T-helper 1 cell treated with Interleukin-12 subunit alpha and Interleukin-12 subunit beta and Interleukin-4 antibody, amounts not matched to agents 30 μg/mL and 1 μg/mL, for 36 hours (primary cell): ENCODE results near the gene ERICH3.

ENCODE experiments used
- H3K27ac Mint-ChIP-seq: one replicate; pipeline ENCODE4 v1.8.0; 2021; ENCODE audit warnings: mild to moderate bottlenecking, mixed read lengths
- H3K27me3 Mint-ChIP-seq: one replicate; pipeline ENCODE4 v1.8.0; 2021; ENCODE audit warnings: low read depth, mixed read lengths
- H3K36me3 Mint-ChIP-seq: one replicate; pipeline ENCODE4 v1.8.0; 2021; ENCODE audit warnings: low read depth, mixed read lengths
- H3K4me1 Mint-ChIP-seq: one replicate; pipeline ENCODE4 v1.8.0; 2021; ENCODE audit warnings: low read depth, mixed read lengths
- H3K4me3 Mint-ChIP-seq: one replicate; pipeline ENCODE4 v1.8.0; 2021; ENCODE audit warnings: mild to moderate bottlenecking, moderate library complexity, mixed read lengths
- H3K9me3 Mint-ChIP-seq: one replicate; pipeline ENCODE4 v1.8.0; 2021; ENCODE audit warnings: mixed read lengths

ERICH3 gene, protein sequence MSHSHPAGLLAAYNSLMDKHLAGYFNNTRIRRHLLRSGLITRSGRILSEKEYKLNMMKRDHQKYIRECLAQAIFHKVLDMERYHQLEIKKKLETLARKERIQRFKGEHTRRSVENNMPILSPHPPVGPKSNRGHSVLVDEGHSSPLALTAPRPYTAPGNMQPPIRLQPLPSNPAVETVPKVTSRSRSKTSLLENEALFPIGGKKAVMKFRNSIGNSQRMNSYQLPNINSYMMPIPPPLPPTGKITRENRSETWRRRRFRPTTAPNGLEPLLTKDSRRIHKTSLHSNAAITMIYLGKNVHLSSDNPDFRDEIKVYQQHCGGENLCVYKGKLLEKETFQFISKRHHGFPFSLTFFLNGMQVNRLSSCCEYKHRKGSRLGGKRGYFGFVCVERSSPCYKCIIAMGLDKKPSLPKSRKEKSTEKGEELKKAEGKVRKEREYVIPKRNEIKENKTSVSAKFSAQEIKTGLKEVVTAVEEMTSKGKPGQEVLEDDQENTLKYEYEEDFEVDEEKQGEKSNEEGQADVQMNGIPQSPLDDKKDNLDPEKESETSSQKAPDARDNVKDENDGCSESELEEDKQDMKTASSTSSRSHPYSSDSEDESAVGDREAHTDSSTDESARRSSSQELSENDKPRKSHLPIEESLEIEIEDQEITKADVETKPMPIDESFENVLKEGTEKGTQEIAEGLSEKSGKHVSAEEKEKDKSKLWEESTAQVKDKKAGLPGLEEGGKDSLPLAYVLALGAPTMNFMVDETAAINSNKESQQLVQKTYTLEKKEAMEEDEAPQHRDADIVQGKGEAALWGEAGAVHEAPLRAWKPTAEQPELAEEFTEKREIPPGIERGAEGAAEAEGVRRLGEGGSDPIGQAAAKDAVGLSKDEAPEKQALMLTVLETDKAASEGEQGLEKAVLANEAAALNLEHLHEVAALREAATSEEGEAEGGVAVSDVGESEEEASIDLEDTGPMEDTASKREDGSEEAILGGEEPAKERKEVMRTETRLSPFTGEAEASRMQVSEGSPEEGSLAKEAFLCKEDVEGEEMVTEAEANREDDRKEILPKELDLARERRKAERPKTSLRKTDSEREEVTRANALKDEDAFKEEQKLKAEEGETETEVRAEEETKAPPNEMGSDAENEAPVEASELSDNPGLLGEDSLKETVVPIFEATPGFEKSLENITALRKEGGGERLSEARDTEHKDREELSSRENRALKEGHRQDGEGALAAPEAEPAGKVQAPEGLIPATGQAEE (N-terminal part only)

DNA sequence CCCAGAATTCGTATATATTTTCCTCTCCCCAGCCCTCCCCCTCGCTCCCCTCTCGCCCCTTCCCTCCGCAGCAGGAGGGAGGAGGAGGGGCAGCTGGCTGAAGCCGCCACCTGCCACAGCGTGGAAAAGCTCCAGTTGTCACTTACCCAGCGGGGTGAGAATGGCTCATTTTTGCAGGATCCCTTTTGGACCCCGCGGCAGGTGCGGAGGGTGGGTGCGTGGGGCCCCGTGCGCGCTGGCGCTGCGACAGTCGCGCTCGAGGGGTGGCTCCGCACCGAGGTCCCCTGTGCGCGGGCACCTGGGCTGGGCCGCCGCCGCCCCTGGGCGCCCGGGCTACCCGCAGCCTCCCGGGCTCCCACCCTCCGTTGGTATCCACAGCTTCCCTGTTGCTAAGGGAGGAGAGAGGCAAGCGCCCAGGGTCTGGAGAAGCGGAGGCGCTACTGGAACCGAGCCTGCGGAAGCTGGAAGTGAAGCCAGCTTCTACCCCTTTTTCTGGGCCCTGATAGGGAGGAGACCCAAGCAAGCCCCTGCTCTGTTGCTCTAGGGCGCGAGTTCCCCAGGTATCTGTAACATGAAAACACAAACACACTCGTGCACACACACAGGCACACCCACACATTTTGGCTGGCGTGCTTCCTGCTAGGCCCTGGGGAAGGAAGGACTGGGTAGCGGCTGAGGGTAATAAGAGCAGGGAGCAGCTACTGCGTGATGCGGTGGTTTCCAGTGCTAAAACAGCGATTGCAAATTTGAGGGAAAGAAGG, at the start of gene ERICH3:
ERICH3 (minus strand) TSS at position 442 of the 761 bp plus-strand sequence; CDS start at position 169, 273 bp downstream.
- no peaks in the 10 kb centered on the region for H3K9me3 Mint-ChIP-seq
- H3K4me1 Mint-ChIP-seq = no peaks in the 10 kb centered on the region
- no peak within 1 kb of the TSS for H3K27ac Mint-ChIP-seq
- peaks cover 35% of the 10 kb centered on the region for H3K27me3 Mint-ChIP-seq
- H3K36me3 Mint-ChIP-seq = no peaks in the 10 kb centered on the region
- H3K4me3 Mint-ChIP-seq = no peak within 1 kb of the TSS

DNA sequence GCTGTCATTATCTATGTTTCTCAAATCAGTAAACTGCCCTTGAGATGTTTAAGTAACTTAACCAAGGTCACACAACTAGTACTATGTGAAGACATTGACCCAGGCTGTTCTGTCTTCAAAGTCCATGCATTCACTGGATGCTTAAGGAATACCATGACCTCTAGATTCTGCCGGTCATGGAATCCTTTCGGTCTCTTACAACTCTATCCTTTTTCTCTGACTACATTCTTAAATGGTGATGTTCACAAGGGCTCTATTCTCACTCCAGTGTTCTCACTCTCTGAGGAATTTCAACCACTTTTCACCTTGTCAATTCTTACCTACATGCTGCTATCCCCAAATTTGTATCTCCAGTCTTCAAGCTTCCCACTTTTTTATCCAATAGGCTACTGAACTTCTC, 44.0 kb upstream of the ERICH3 start:
- Mint-ChIP-seq H3K9me3 (no peaks in the 10 kb centered on the region), H3K27me3 (no peaks in the 10 kb centered on the region), H3K27ac (no peak overlapping the region), H3K4me1 (no peaks in the 10 kb centered on the region), H3K4me3 (no peak overlapping the region), H3K36me3 (peaks cover 13% of the 10 kb centered on the region)

DNA sequence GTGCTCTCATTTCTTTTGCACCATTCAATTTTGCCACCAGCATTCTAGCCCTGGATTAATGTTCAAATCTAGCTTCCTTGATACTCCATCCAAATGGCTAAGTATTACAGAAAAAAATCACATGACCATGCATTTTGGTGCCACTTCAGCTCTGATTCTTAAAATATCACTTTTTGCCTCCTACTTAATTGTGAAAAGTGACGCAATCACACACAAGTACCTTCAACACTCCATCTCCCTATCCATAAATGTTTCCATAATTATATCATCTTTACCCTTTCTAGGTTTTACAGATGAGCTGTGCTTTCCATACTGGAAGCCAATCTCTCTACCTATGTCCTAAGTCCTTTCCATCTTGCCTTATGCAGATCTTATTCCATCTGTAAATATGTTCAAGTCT, 43.2 kb upstream of the ERICH3 start:
- Mint-ChIP-seq H3K9me3 (no peaks in the 10 kb centered on the region), H3K27ac (no peak overlapping the region), H3K36me3 (peaks cover 11% of the 10 kb centered on the region), H3K27me3 (no peaks in the 10 kb centered on the region), H3K4me1 (no peaks in the 10 kb centered on the region), H3K4me3 (no peak overlapping the region)

DNA sequence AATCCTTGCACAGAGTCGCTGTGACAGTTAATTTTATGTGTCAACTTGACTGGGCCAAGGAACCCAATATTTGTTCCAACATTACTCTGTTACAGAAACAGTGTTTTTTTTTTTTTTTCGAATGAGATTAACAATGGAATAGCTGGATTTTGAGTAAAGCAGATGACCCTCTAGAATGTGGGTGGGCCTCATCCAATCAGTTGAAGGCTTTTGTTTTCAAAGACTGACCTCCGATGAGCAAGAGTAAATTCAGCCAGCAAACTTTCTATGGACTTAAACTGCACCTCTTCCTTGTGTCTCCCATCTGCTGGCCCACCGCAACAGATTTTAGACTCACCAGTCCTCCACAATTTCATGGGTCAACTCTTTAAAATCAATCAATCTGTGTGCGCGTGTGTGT, 42.2 kb upstream of the ERICH3 start:
- H3K36me3 Mint-ChIP-seq = peaks cover 3% of the 10 kb centered on the region
- no peaks in the 10 kb centered on the region for H3K9me3 Mint-ChIP-seq
- H3K4me3 Mint-ChIP-seq = no peak overlapping the region
- H3K27me3 Mint-ChIP-seq = no peaks in the 10 kb centered on the region
- H3K27ac Mint-ChIP-seq = no peak overlapping the region
- H3K4me1 Mint-ChIP-seq = no peaks in the 10 kb centered on the region

DNA sequence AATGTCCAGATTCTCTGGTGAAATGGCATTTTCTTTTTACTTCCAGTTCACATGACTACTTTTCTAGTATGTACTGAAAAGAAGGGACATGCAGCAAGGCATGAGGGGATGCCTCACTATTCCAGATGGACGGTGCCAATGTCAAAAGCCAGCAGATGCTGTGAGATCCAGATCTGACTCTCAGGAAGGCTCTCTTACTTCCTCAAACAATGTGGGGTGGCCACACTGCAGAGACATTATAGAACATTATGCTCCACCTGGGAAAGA, 41.6 kb upstream of the ERICH3 start:
- H3K36me3 Mint-ChIP-seq = peaks cover 1% of the 10 kb centered on the region
- no peaks in the 10 kb centered on the region for H3K9me3 Mint-ChIP-seq
- H3K4me3 Mint-ChIP-seq = no peak overlapping the region
- no peak overlapping the region for H3K27ac Mint-ChIP-seq
- H3K4me1 Mint-ChIP-seq = no peaks in the 10 kb centered on the region
- H3K27me3 Mint-ChIP-seq = no peaks in the 10 kb centered on the region

DNA sequence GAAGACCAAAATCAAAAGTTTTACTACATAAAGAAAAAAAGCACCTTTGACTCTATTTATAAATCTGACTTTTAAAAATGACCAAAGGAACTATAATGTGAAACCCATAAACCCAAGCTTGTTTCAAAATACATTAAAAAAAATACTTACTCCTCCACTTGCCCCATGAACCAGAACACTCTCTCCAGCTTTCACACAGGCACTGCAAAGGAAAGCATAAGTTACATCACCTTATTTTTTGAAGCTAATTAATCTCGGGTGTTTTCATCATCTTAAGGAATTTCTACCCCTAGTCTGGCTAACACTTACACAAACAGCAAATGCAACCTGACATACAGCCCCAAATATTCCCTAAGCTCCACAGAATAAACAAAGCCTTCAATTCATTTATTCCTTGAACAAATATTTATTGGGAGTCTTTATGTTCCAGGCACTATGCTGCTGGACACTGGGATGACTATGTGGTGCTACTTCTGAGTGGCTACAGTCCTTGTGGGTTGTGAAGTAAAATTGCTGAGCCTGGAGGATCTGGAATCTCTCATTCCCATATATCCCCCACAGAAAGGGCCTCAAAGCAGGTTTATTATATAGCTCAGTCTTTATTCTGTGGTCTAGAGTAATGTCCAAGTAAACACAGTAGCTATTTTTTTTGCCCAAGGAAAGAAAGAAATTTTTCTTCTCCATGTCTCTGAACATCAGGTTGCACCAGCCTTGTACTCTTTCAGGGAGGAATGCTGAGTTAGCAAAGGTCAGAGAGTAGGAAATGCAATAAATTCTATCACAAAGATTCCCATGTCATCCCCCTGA, 41.0 kb upstream of the ERICH3 start:
- Mint-ChIP-seq H3K27me3 (no peaks in the 10 kb centered on the region), H3K4me1 (no peaks in the 10 kb centered on the region), H3K27ac (no peak overlapping the region), H3K4me3 (no peak overlapping the region), H3K9me3 (no peaks in the 10 kb centered on the region), H3K36me3 (no peaks in the 10 kb centered on the region)

DNA sequence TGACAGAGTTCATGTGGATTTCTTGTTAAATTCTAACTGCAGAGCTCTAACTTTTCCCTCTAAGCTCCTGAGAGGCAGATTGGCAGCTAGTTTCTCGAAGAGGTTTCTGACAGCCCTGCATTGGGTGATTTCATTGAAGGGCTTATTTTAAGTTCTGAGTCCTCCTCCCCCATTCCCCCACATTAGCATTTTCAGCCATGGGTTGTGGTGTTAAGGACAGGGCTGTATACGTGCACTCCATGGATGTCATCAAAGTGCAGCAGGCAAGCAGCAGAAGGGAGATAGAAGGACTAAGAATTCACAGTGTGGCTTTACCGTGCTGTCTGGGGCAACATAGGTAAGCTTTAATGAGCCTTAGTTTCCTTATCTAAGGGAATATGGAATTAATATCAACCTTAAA, 40.3 kb upstream of the ERICH3 start:
- Mint-ChIP-seq H3K4me1 (no peaks in the 10 kb centered on the region), H3K4me3 (no peak overlapping the region), H3K9me3 (no peaks in the 10 kb centered on the region), H3K27me3 (no peaks in the 10 kb centered on the region), H3K27ac (no peak overlapping the region), H3K36me3 (peaks cover under 1% of the 10 kb centered on the region)

DNA sequence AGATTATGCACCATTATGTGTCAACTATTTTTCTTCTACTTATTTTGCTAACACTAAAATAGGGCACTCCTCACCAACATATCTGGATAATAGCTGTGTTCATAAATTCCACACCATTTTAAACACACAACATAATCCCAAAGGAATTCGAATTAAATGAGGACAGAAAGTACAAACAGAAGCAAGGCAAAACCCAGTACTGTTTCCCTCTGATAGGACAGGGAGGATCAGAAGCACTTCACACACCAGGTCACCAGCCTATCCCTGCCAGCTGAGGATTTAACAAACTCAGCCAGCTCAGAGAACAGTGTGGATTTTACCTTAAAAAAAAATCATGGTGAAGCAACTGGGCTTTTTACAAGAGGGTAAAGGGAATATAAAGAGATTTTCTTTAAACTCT, 39.3 kb upstream of the ERICH3 start:
- H3K4me3 Mint-ChIP-seq = no peak overlapping the region
- H3K27ac Mint-ChIP-seq = no peak overlapping the region
- H3K27me3 Mint-ChIP-seq = no peaks in the 10 kb centered on the region
- H3K9me3 Mint-ChIP-seq = no peaks in the 10 kb centered on the region
- peaks cover 5% of the 10 kb centered on the region for H3K36me3 Mint-ChIP-seq
- H3K4me1 Mint-ChIP-seq = peaks cover under 1% of the 10 kb centered on the region

DNA sequence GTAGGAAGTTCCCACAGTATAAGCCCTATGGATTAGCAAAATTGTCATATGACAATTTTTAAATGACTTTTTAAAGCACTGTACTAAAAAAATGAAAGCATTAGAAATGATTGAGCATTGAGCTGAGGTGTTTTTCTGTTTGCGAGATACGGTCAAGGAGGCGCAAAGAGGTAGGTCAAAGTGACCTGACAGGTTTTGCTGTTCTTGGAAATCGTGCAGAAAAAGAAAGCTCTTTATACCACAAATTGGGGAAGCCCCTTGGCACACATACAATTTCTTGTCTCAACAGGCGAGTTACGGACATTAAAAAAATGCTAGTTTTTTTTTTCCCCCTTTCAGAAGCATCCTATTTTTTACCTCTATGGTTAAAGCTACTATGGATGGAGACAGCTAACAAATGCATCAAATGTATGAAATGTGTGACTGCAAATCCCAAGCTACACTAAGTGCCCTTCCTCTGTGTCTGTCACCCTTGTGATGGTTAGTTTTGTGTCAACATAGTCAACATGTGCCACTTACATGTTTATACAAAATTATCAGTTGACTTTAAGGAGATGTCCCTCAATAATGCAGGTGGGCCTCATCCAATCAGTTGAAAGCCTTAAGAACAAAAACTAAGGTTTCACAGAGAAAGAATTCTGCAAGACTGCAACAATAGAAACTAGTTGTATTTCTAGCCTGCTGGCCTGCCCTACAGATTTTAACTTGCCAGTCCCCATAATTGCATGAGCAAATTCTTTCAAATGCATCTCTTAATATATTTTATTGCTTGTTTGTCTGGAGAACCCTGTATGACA, 30.0 kb upstream of the ERICH3 start:
- no peak overlapping the region for H3K4me3 Mint-ChIP-seq
- H3K4me1 Mint-ChIP-seq = peaks cover 12% of the 10 kb centered on the region
- no peak overlapping the region for H3K27ac Mint-ChIP-seq
- H3K36me3 Mint-ChIP-seq = peaks cover 15% of the 10 kb centered on the region
- no peaks in the 10 kb centered on the region for H3K27me3 Mint-ChIP-seq
- H3K9me3 Mint-ChIP-seq = no peaks in the 10 kb centered on the region

DNA sequence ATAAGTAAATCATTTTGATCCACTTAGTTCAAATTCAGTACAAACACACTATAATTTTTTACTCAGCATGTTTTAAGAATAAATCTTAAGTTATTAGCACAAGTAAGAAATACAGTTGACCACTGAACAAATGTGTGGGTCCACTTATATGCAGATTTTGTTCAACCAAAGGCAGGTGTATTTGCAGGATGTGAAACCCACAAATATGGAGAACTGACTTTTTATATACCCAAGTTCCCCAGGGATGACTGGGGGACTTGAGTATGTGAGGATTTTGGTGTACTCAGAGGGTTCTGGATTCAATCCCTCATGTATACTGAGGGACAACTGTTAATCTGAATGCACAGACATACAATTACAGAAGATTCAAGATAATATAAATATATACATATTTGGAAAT, 25.7 kb upstream of the ERICH3 start:
- Mint-ChIP-seq H3K9me3 (no peaks in the 10 kb centered on the region), H3K4me1 (peaks cover 10% of the 10 kb centered on the region), H3K27me3 (no peaks in the 10 kb centered on the region), H3K27ac (no peak overlapping the region), H3K36me3 (peaks cover 4% of the 10 kb centered on the region), H3K4me3 (no peak overlapping the region)

DNA sequence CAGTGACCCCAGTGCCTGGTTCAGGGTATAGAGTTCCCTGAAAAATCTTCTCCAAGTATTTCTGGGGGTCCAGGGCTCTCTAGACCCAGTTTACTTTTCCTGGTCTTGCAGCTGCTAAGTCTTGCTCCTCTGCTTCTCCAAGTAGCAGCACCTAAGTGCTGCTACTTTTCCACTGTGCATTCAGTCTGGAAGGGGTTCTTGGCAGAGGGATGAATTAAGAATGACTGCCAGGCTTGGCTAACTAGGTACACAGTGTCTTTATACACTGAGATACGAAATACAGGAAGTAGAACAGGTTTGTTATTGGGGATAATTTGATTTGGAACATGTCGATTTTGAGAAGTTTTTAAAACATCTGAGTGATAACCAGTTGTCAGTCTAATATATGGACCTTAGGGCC, 24.2 kb upstream of the ERICH3 start:
- no peaks in the 10 kb centered on the region for H3K27me3 Mint-ChIP-seq
- H3K9me3 Mint-ChIP-seq = no peaks in the 10 kb centered on the region
- peaks cover 2% of the 10 kb centered on the region for H3K4me1 Mint-ChIP-seq
- no peaks in the 10 kb centered on the region for H3K36me3 Mint-ChIP-seq
- H3K27ac Mint-ChIP-seq = no peak overlapping the region
- H3K4me3 Mint-ChIP-seq = no peak overlapping the region

DNA sequence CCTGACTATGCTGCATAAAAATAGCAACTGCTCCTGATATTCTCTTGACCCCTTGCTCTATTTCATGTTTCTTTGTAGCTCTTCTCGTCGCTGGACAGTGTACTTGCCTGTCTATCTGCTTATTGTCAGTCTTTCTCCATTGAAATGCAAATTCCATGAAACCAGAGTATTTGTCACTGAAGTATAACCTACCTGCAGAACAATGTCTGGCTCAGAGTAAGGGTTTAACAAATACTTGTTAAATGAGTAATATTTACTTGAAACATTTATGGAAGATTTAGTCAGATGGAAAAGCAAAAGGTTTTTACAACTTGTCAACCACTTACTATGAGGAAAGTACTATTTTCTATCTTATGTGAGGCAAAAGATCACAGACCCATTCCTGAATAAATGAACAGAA, 19.9 kb upstream of the ERICH3 start:
- H3K9me3 Mint-ChIP-seq = no peaks in the 10 kb centered on the region
- peaks cover 2% of the 10 kb centered on the region for H3K4me1 Mint-ChIP-seq
- no peak overlapping the region for H3K27ac Mint-ChIP-seq

DNA sequence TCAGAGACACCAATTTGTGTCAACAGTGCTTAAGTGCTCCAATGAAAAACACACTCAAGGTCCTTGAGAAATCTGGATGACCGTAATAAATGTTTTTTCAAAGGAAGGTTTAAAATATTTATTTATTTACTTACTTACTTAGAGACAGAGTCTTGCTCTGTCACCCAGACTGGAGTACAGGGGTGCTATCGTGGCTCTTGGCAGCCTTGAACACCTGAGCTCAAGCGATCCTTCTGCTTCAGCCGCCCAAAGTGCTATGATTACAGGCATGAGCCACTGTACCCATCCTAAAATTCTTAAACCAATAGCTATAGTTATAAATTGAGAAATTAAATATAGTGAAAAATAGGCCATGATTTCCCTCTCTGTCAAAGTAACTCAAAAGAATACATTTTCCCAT, 17.3 kb upstream of the ERICH3 start:
- Mint-ChIP-seq H3K27ac (no peak overlapping the region), H3K36me3 (no peaks in the 10 kb centered on the region), H3K9me3 (no peaks in the 10 kb centered on the region), H3K4me1 (peaks cover 2% of the 10 kb centered on the region), H3K4me3 (no peak overlapping the region), H3K27me3 (peaks cover 14% of the 10 kb centered on the region)

More for the DNA sequence above, 19.9 kb upstream of the ERICH3 start:
- H3K4me3 Mint-ChIP-seq = no peak overlapping the region
- H3K36me3 Mint-ChIP-seq = no peaks in the 10 kb centered on the region
- peaks cover 8% of the 10 kb centered on the region for H3K27me3 Mint-ChIP-seq
